ENCODE measurements around the gene TM9SF3. TPM values are rescaled to one million over a fixed set of nuclear protein-coding genes. Genes with fewer than 3 reads are reported as not detected.

Gene TM9SF3
- polyA plus RNA-seq, 4 donors, result 189 to 247 (median 241) TPM

DNA sequence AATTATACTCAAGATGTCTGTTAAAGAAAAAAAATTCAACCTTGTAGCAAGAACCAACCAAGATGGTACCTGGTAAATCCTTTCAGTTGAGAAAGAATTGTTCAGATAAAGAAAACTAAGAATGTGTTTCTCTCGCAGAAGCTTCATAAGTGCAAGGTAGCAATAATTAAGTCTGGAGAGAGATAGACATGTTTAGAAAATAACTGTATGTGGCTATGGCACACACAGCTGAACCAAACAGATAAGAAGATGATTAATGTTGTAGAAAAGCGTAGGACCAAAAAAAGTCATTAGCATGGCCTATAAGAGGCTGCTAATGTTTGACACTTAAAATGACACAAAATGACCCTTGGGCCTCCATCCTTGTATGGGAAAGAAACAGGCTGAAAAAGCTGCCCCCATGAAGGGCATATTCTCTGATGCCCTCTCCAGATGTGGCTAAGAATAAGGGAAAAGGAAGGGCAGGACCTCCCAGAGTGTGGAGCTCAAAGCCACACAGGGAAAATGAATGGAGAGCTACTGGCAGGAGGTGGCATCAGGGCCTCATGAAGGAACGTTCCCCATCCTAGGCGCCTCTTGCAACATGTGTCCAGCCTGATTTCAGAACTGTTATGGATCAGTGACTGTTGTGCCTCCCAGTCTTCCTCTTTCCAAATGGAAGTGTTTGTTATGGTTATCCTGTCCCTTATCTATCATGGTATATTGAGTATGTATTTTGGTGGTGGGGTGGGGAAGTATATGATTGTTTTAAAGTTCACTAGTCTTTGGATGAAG is 103.8 kb downstream of the TM9SF3 start:
- DNase-seq (ENCODE audit: low read depth in 4 of 4, low spot score in 3 of 4), result no peak

DNA sequence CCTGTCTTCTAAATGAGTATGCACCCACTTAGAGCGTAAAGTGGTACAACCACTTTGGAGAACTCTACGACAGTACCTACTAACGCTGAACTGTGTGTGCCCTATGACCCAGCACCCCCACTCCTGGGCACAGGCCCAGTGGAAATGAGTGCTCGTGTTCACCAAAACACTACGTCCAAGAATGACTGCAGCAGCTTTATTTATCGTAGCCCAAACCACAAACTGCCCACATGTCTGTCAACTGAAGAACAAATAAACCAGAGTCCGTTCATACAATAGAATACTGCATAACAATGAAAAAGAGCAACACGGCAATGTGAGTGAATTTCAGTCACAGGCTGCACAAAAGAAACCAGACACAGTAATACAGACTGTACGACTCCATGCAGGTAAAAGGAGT is 108.5 kb downstream of the TM9SF3 start:
- DNase-seq (ENCODE audit: low read depth in 4 of 4, low spot score in 3 of 4), result no peak

DNA sequence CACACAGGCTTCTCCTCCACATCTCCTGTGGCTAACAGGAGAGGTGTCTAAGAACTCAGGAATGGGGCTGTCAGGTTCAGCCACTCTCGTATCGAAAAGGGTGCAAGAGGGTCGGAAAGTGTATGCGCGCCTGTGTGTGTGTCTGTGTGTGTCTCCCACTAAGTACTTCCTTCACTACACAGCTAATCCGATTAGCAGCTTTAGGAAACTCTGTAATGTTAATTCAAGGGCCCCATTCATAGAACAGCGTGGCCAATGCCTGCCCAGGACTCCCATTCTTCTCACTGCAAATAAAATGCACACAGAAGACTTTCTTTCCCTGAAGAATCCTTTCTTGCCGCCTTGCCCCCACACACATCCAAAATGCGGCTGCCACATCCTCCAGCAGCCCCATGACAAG is 112.9 kb downstream of the TM9SF3 start:
- no peak for DNase-seq (ENCODE audit: low read depth in 4 of 4, low spot score in 3 of 4)

DNA sequence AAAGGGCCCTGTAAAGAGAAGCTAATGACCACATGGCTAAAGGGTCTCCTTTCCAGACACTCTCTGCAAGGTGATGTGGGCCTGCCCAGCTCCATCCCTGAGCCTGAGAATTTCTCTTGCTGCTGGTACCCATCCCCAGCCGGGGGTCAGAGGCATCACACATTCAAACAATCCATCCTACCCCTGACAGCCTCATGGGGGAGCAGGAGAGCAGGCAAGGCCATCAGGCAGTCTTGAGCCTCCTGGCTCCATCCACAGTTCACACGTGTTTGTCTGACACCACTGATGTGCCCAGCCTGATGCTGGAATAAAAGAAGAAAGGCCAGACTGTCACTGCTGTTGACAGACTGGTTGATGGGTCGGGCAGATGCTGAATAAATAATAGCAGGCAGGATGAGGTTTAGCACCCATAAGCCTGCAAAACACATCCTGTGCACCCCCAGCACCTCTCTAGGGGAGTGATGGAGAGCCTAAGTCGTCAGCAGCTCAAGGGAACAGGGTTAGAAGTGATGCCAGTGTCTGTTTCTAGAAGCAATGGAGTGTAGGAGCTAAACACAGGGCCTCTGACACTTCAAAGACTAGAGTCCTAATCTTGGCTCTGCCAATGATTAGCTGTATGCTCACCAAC is 116.6 kb downstream of the TM9SF3 start:
- no peak for DNase-seq (ENCODE audit: low read depth in 4 of 4, low spot score in 3 of 4)

DNA sequence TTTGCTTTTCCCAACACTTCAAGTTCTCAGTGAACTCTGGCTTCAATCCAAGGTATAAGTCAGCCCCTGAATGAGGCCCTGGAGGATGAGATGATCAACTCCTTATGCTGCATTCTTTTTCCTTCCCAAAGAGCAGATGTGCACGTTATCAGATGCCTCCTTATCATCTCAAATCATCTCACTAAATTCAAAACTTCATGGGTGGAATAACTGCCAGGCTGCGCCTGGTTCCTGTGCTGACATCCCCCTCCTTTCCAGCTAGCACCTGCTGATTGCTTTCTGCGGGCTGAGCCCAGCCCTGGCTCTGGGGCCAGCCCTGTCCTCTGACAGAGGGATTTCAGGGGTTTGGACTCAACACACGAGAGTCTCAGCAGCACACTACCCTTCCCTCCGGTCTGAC is 118.0 kb downstream of the TM9SF3 start:
- DNase-seq (ENCODE audit: low read depth in 4 of 4, low spot score in 3 of 4), result no peak

Other genes starting within 250 kb of the TM9SF3 start
- gene OPALIN, start 228.0 kb downstream of the TM9SF3 start, polyA plus RNA-seq (ENCODE audit: insufficient read length in 4 of 4), result not detected
- under 1 TPM; 0.60 to 0.97 (median 0.81) TPM for gene TLL2, start 73.1 kb downstream of the TM9SF3 start, polyA plus RNA-seq (ENCODE audit: insufficient read length in 4 of 4)
- gene PIK3AP1, start 133.5 kb upstream of the TM9SF3 start, polyA plus RNA-seq (ENCODE audit: insufficient read length in 4 of 4), result 1 to 10 TPM; 4.3 to 5.5 (median 5.3) TPM
- gene LCOR, start 245.3 kb upstream of the TM9SF3 start, polyA plus RNA-seq (ENCODE audit: insufficient read length in 4 of 4), result 10 to 100 TPM; 24.6 to 31.1 (median 29.5) TPM

Data from right renal pelvis (tissue), 4 donors.